OCI-LY1 (cell line): ENCODE measurements around the gene SLC22A12.
"Not testable (repeated sequence)": the region's sequence is repeated elsewhere in the genome, so short reads cannot be mapped to it uniquely, and the experiment has no call there.

Source experiments
- H2AFZ ChIP-seq: fragments of 200-600 bp; sonication (generic), shearing (Covaris generic); 2 replicates; pipeline ENCODE4 v1.6.0; 2014; ENCODE audit warnings: antibody characterized with exemption, mild to moderate bottlenecking, low read length
- H3F3A ChIP-seq: fragments of 200-600 bp; sonication (generic), shearing (Covaris generic); 2 replicates; pipeline ENCODE4 v1.6.0; 2014; ENCODE audit warnings: mild to moderate bottlenecking, antibody characterized with exemption, low read length, moderate library complexity; ENCODE audit not compliant: insufficient read depth
- H3K27ac ChIP-seq: fragments of 200-600 bp; sonication (generic); 2 replicates; pipeline ENCODE4 v1.5.1; 2014; ENCODE audit warnings: low read length, mixed run types, mild to moderate bottlenecking, low read depth; ENCODE audit not compliant: poor library complexity, severe bottlenecking
- H3K27me3 ChIP-seq: fragments of 200-600 bp; sonication (generic); 2 replicates; pipeline ENCODE4 v1.6.0; 2014; ENCODE audit warnings: antibody characterized with exemption, mild to moderate bottlenecking, low read length, moderate library complexity; ENCODE audit not compliant: insufficient read depth
- H3K36me3 ChIP-seq: fragments of 200-600 bp; sonication (generic); 2 replicates; pipeline ENCODE4 v1.6.1; 2014; ENCODE audit warnings: mild to moderate bottlenecking, antibody characterized with exemption, low read length, moderate library complexity, mixed read lengths; ENCODE audit not compliant: insufficient read depth
- H3K4me1 ChIP-seq: fragments of 200-600 bp; sonication (generic); 2 replicates; pipeline ENCODE4 v1.5.1; 2014; ENCODE audit warnings: mild to moderate bottlenecking, low read length, moderate library complexity; ENCODE audit not compliant: insufficient read depth, severe bottlenecking
- H3K4me2 ChIP-seq: fragments of 200-600 bp; sonication (generic), shearing (Covaris generic); 2 replicates; pipeline ENCODE4 v1.6.1; 2014; ENCODE audit warnings: low read length
- H3K4me3 ChIP-seq: fragments of 200-600 bp; sonication (generic); 2 replicates; pipeline ENCODE4 v1.5.1; 2014; ENCODE audit warnings: low read length, low read depth, mild to moderate bottlenecking, mixed read lengths; ENCODE audit not compliant: poor library complexity, severe bottlenecking
- H3K79me2 ChIP-seq: fragments of 200-600 bp; shearing (Covaris generic); 2 replicates; pipeline ENCODE4 v1.6.1; 2016; ENCODE audit warnings: mixed run types, low read length, mixed read lengths; ENCODE audit not compliant: insufficient read depth
- H3K9ac ChIP-seq: fragments of 200-600 bp; sonication (generic), shearing (Covaris generic); 2 replicates; pipeline ENCODE4 v1.6.1; 2014; ENCODE audit warnings: mild to moderate bottlenecking, low read length, mixed read lengths
- H3K9me2 ChIP-seq: fragments of 200-600 bp; sonication (generic), shearing (Covaris generic); 2 replicates; pipeline ENCODE4 v1.6.1; 2014; ENCODE audit warnings: low read depth, mild to moderate bottlenecking, low read length, mixed read lengths
- H3K9me3 ChIP-seq: fragments of 200-600 bp; shearing (Covaris generic); 2 replicates; pipeline ENCODE4 v1.6.1; 2014; ENCODE audit warnings: low read length, mixed read lengths
- H4K20me1 ChIP-seq: fragments of 200-600 bp; sonication (generic), shearing (Covaris generic); 2 replicates; pipeline ENCODE4 v1.6.0; 2016; ENCODE audit warnings: mild to moderate bottlenecking, low read length; ENCODE audit not compliant: insufficient read depth
- EZH2 ChIP-seq: fragments of 200-600 bp; sonication (generic), shearing (Covaris generic); IDR thresholded peaks from 2 replicates; pipeline ENCODE4 v1.8.0; 2017; ENCODE audit warnings: borderline replicate concordance, mixed run types, mild to moderate bottlenecking, antibody characterized with exemption, low read length, moderate library complexity, mixed read lengths
- TF ChIP-seq, protein P1 (sequence below): fragments of 200-600 bp; sonication (generic), shearing (Covaris generic); IDR thresholded peaks from 2 replicates; pipeline ENCODE4 v1.5.1; 2017; ENCODE audit warnings: mild to moderate bottlenecking, antibody characterized with exemption, low read length, moderate library complexity, mixed read lengths

Gene SLC22A12

DNA sequence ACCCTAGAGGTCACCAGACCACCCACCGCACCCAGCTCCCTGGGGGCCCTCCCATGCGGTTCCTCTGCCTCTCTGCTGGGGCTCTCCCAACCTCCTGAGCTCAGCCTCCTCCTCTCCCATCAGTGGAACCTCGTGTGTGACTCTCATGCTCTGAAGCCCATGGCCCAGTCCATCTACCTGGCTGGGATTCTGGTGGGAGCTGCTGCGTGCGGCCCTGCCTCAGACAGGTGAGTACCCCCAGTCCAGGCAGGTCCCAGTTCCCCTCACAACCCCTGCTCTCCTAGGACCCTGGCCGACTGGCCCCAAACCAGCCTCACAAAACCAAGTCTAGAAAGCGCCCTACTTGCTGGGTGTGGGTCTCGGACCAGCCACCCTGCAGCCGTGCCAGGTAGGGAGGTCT, 1.6 kb downstream of the SLC22A12 start:
- Histone ChIP-seq H3K9me2 (no peaks in the 10 kb centered on the region), H3K4me2 (no peak overlapping the region), H3K79me2 (no peaks in the 10 kb centered on the region), H3K36me3 (no peaks in the 10 kb centered on the region), H3F3A (no peaks in the 10 kb centered on the region), H3K27me3 (peaks cover 3% of the 10 kb centered on the region; the same call in 1 of the 2 replicates), H3K9me3 (0 out of 2 replicates have a peak, but pooled peaks cover 3% of the 10 kb centered on the region), H4K20me1 (no peaks in the 10 kb centered on the region), H3K9ac (no peak overlapping the region), H2AFZ (no peak overlapping the region), H3K4me1 (no peaks in the 10 kb centered on the region), H3K27ac (no peak overlapping the region), H3K4me3 (no peak overlapping the region)
- TF ChIP-seq, protein P1, sequence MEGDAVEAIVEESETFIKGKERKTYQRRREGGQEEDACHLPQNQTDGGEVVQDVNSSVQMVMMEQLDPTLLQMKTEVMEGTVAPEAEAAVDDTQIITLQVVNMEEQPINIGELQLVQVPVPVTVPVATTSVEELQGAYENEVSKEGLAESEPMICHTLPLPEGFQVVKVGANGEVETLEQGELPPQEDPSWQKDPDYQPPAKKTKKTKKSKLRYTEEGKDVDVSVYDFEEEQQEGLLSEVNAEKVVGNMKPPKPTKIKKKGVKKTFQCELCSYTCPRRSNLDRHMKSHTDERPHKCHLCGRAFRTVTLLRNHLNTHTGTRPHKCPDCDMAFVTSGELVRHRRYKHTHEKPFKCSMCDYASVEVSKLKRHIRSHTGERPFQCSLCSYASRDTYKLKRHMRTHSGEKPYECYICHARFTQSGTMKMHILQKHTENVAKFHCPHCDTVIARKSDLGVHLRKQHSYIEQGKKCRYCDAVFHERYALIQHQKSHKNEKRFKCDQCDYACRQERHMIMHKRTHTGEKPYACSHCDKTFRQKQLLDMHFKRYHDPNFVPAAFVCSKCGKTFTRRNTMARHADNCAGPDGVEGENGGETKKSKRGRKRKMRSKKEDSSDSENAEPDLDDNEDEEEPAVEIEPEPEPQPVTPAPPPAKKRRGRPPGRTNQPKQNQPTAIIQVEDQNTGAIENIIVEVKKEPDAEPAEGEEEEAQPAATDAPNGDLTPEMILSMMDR: no peak
- TF ChIP-seq EZH2: no peak

DNA sequence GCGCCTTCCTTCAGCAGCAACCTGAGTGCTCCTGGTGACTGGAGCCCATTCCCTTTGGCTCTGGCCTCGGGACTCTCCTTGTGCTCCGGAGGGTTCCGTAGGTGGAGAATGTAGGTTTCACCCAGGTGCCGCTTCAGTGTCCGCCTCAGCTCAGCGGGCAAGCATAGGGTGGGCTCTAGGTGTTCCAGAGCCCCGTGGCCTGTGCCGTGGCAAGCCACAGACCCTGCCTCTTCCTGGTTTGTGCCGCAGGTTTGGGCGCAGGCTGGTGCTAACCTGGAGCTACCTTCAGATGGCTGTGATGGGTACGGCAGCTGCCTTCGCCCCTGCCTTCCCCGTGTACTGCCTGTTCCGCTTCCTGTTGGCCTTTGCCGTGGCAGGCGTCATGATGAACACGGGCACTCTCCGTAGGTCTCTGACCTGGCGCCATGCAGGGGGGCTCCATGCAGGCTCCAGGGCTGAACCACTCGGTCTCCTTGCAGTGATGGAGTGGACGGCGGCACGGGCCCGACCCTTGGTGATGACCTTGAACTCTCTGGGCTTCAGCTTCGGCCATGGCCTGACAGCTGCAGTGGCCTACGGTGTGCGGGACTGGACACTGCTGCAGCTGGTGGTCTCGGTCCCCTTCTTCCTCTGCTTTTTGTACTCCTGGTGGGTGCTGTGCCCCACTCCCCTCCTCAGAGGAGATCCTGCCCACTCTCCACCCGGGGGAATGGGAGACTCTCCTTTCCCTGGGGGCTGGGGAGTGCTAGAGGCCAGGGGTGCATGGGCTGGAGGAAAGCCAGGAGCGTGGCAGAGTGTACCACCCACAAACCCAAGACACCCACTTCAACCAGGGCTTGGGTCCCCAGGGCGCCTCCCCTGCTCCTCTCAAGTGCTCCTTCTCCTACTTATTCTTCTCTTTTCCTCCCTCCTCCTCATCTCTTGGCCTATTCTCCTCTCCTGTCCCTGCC, 2.4 kb downstream of the SLC22A12 start:
- TF ChIP-seq, protein P1: no peak
- TF ChIP-seq EZH2: no peak
- Histone ChIP-seq H3K9ac (no peak overlapping the region), H3K27ac (no peak overlapping the region), H3K4me3 (no peak overlapping the region), H4K20me1 (no peaks in the 10 kb centered on the region), H3K27me3 (peaks cover 3% of the 10 kb centered on the region; the same call in 1 of the 2 replicates), H3K9me2 (no peaks in the 10 kb centered on the region), H3K36me3 (no peaks in the 10 kb centered on the region), H2AFZ (no peak overlapping the region), H3K79me2 (no peaks in the 10 kb centered on the region), H3K4me2 (no peak overlapping the region), H3K4me1 (no peaks in the 10 kb centered on the region), H3K9me3 (0 out of 2 replicates have a peak, but pooled peaks cover 3% of the 10 kb centered on the region), H3F3A (no peaks in the 10 kb centered on the region)

DNA sequence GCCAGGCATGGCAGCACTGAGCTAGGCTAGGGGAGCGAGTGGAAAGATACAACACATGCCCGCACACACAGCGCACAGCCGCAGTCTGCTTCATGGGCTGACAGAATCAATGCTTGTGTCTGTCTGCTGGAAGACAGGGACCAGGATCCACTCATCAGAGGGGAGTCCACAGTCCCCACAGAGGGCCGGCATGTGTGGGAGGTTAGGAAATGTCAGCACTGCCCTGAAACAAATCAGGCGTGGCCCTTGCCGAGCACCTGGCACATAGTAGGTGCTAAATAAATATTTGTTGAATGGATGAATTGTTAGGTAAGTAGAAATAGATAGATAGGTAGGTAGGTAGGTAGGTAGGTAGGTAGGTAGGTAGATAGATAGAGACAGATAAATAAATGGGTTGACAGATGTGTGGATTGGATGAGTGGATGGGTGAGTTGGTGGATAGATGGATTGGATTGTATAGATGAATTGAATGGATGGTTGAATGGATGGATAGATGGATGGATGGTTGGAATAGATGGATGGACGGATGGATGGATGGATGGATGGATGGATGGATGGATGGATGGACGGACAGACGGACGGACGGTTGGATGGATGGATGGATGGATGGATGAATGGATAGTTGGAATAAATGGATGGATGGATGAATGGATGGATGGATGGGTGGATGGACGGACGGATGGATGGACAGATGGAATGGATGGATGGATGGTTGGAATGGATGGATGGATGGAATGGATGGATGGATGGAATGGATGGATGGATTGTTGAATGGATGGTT, 3.3 kb downstream of the SLC22A12 start:
- Histone ChIP-seq H3K4me2 (no peak overlapping the region), H3K27ac (no peak overlapping the region), H3K79me2 (no peaks in the 10 kb centered on the region), H3K9me3 (0 out of 2 replicates have a peak, but pooled peaks cover 3% of the 10 kb centered on the region), H4K20me1 (no peaks in the 10 kb centered on the region), H3K27me3 (peaks cover 1% of the 10 kb centered on the region; the same call in 1 of the 2 replicates), H3K36me3 (no peaks in the 10 kb centered on the region), H3K9ac (no peak overlapping the region), H2AFZ (no peak overlapping the region), H3K4me3 (no peak overlapping the region), H3K4me1 (no peaks in the 10 kb centered on the region), H3K9me2 (no peaks in the 10 kb centered on the region), H3F3A (no peaks in the 10 kb centered on the region)
- TF ChIP-seq, protein P1: no peak

DNA sequence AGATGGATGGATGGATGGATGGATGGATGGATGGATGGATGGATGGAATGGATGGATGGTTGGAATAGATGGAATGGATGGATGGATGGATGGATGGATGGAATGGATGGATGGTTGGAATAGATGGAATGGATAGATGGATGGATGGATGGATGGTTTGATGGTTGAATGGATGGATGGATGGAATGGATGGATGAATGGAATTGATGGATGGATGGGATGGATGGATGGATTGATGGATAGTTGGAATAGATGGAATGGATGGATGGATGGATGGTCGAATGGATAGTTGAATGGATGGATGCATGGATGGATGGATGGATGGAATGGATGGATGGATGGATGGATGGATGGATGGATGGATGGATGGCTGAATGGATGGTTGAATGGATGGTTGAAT, 4.9 kb downstream of the SLC22A12 start:
- not testable (repeated sequence) for H4K20me1 ChIP-seq, H3K27me3 ChIP-seq, H2AFZ ChIP-seq, H3K4me1 ChIP-seq, H3K4me2 ChIP-seq, H3K27ac ChIP-seq, H3K36me3 ChIP-seq, H3K9me3 ChIP-seq, H3K79me2 ChIP-seq, H3K9me2 ChIP-seq, H3F3A ChIP-seq, H3K9ac ChIP-seq, H3K4me3 ChIP-seq
